ENCODE results near the gene PGBD1. TPM values are rescaled to one million over a fixed set of nuclear protein-coding genes. Genes with fewer than 3 reads are reported as not detected.

Gene PGBD1
- total and polyA plus RNA-seq, 2 of the 13 experiments (the other 11 are each of a cell fraction or from before 2014, with no cell fraction given): 3.6 to 6.9 TPM

GRCh38 chr6:28349892-28350737 lies 68.7 kb downstream of the PGBD1 start, which contains the start of gene ZKSCAN3 (continued):
- TF ChIP-seq ZNF513 (CRISPR knock-in tag; conservative IDR thresholded peaks at IDR 0.05): no peak
- TF ChIP-seq HNRNPH1 (optimal IDR thresholded peaks at IDR 0.05; ENCODE audit: low read depth, low read length): no peak
- TF ChIP-seq DMTF1 (CRISPR knock-in tag; IDR thresholded peaks at IDR 0.05): peak; percentile 66; the same call in 1 of the 2 replicates
- TF ChIP-seq ADNP (CRISPR knock-in tag; IDR thresholded peaks at IDR 0.05): peak; percentile 68; the same call in 1 of the 2 replicates
- TF ChIP-seq RFX1 (IDR thresholded peaks at IDR 0.05): no peak
- TF ChIP-seq KIAA2018 (CRISPR knock-in tag; IDR thresholded peaks at IDR 0.05; ENCODE audit: borderline replicate concordance): 0 out of 2 replicates have a peak, but pooled peaks have one; percentile 84
- peak; percentile 65 for TF ChIP-seq TARDBP (CRISPR knock-in tag; IDR thresholded peaks at IDR 0.05)
- 0 out of 2 replicates have a peak, but pooled peaks have one; percentile 59 for TF ChIP-seq PCBP1 (IDR thresholded peaks at IDR 0.05; ENCODE audit: borderline replicate concordance, low read depth, low read length)
- TF ChIP-seq NR2F1 (CRISPR knock-in tag; IDR thresholded peaks at IDR 0.05): 0 out of 4 replicates have a peak, but pooled peaks of 1 of the 2 experiments have one; percentile 33
- TF ChIP-seq SMAD3 (CRISPR knock-in tag; IDR thresholded peaks at IDR 0.05): peak; percentile 87; the same call in 1 of the 2 replicates
- no peak for TF ChIP-seq ZNF431 (CRISPR knock-in tag; IDR thresholded peaks at IDR 0.05; ENCODE audit: borderline replicate concordance, low read depth)
- peak; percentile 93 for TF ChIP-seq IKZF5 (CRISPR knock-in tag; IDR thresholded peaks at IDR 0.05)

Measured in HepG2 (cell line).